SH-SY5Y (cell line): ENCODE data around the gene LY6G6D.

Experiments used
- GATA2 ChIP-seq: IDR thresholded peaks from 2 replicates; pipeline ENCODE4 v1.6.1; 2011; ENCODE audit warnings: mild to moderate bottlenecking, low read depth, low read length
- GATA3 ChIP-seq: IDR thresholded peaks from 2 replicates; pipeline ENCODE4 v1.6.1; 2011; ENCODE audit warnings: low read depth, mild to moderate bottlenecking, low read length, moderate library complexity

- TF ChIP-seq GATA2 (no peak), GATA3 (no peak)
Observed at GRCh38 chr6:31733734-31734133, 18.6 kb downstream of the LY6G6D start.
